ENCODE measurements around the gene NTF3.

NTF3 gene

GRCh38 chr12:5395443-5396271 lies 36.3 kb upstream of the NTF3 start:
- no peak for TF ChIP-seq CTCF (IDR thresholded peaks at IDR 0.05; ENCODE audit: low read depth, low read length, missing control alignments)
- no peak overlapping the region for H3K4me3 ChIP-seq (replicated peaks; ENCODE audit: low read depth, low read length)
- no peak for DNase-seq (ENCODE audit: extremely low read depth, low read depth)

GRCh38 chr12:5396541-5396940 lies 35.4 kb upstream of the NTF3 start:
- no peak for DNase-seq (ENCODE audit: extremely low read depth, low read depth)
- H3K4me3 ChIP-seq (replicated peaks; ENCODE audit: low read depth, low read length) = no peak overlapping the region
- no peak for TF ChIP-seq CTCF (IDR thresholded peaks at IDR 0.05; ENCODE audit: low read depth, low read length, missing control alignments)

- H3K4me3 ChIP-seq (replicated peaks; ENCODE audit: low read depth, low read length) = no peak overlapping the region
- DNase-seq (ENCODE audit: extremely low read depth, low read depth) = no peak
- TF ChIP-seq CTCF (IDR thresholded peaks at IDR 0.05; ENCODE audit: low read depth, low read length, missing control alignments) = no peak
Observed at GRCh38 chr12:5399266-5399665, 32.6 kb upstream of the NTF3 start.

GRCh38 chr12:5402009-5402935 lies 29.6 kb upstream of the NTF3 start:
- no peak overlapping the region for H3K4me3 ChIP-seq (replicated peaks; ENCODE audit: low read depth, low read length)
- no peak for TF ChIP-seq CTCF (IDR thresholded peaks at IDR 0.05; ENCODE audit: low read depth, low read length, missing control alignments)
- no peak for DNase-seq (ENCODE audit: extremely low read depth, low read depth)

GRCh38 chr12:5403411-5403810 lies 28.5 kb upstream of the NTF3 start:
- no peak for TF ChIP-seq CTCF (IDR thresholded peaks at IDR 0.05; ENCODE audit: low read depth, low read length, missing control alignments)
- DNase-seq (ENCODE audit: extremely low read depth, low read depth) = no peak
- no peak overlapping the region for H3K4me3 ChIP-seq (replicated peaks; ENCODE audit: low read depth, low read length)

GRCh38 chr12:5407034-5407856 lies 24.7 kb upstream of the NTF3 start:
- H3K4me3 ChIP-seq (replicated peaks; ENCODE audit: low read depth, low read length) = no peak overlapping the region
- DNase-seq (ENCODE audit: extremely low read depth, low read depth) = no peak
- TF ChIP-seq CTCF (IDR thresholded peaks at IDR 0.05; ENCODE audit: low read depth, low read length, missing control alignments) = no peak

All from HFF-Myc (cell line).